ENCODE data around the gene SCGB3A1. TPM values are rescaled to one million over a fixed set of nuclear protein-coding genes. Genes with fewer than 3 reads are reported as not detected.

The SCGB3A1 gene
- total and polyA plus RNA-seq, 2 of the 4 experiments (the other 2 are of a cell fraction) = not detected

GRCh38 chr5:180586204-180586603 lies 5.1 kb downstream of the SCGB3A1 start:
- no peak overlapping the region for H3K4ac ChIP-seq (ENCODE audit: low read depth, low read length)
- no peak overlapping the region for H3K23ac ChIP-seq (ENCODE audit: low read depth, low read length)
- no peak overlapping the region for H2BK15ac ChIP-seq (ENCODE audit: low read depth, low read length)
- in situ Hi-C loops (cut with MboI; ENCODE audit: low sequenced_read_pairs) = no loop called here
- no peak overlapping the region for H4K5ac ChIP-seq (ENCODE audit: low read depth, low read length)
- H3K79me1 ChIP-seq (ENCODE audit: low read depth in 1 of 2, low read length in 2 of 2) = no peaks in the 10 kb centered on the region
- WGBS, 2 experiments (ENCODE audit: extremely low coverage in 2 of 2, insufficient read length in 1 of 2) = no CpG with 5 or more reads among the region's 3 CpGs
- no peak overlapping the region for H3K9ac ChIP-seq (ENCODE audit: low read depth, low read length)
- no TSS peak for BruUV-seq (replicated peaks)
- ChIA-PET POLR2A (ENCODE audit: unreplicated experiment) (no interaction called here), CTCF (no interaction called here)
- ATAC-seq (ENCODE audit: low read depth) (no peak), DNase-seq (no peak)
- H3K9me3 ChIP-seq (ENCODE audit: control insufficient read depth, insufficient read depth, low read length) = no peaks in the 10 kb centered on the region
- H3K36me3 ChIP-seq (ENCODE audit: control insufficient read depth, insufficient read depth, low read length) = no peaks in the 10 kb centered on the region
- no peak overlapping the region for H2AK9ac ChIP-seq (replicated peaks; ENCODE audit: low read depth, low read length, poor library complexity)
- H4K91ac ChIP-seq (ENCODE audit: insufficient read depth, low read depth, low read length) = no peak overlapping the region
- dilution Hi-C loops (cut with HindIII; ENCODE audit: low sequenced_read_pairs, unreplicated experiment) = no loop called here
- no peaks in the 10 kb centered on the region; the same call in 1 of the 2 replicates for H3K4me1 ChIP-seq (ENCODE audit: control insufficient read depth, insufficient read depth, low read length)
- intact Hi-C loops (cut with micrococcal nuclease) = no loop called here
- no peak overlapping the region for H2AFZ ChIP-seq (replicated peaks; ENCODE audit: low read length, poor library complexity)
- no peak overlapping the region for H3K4me2 ChIP-seq (ENCODE audit: low read depth, low read length)
- no peak overlapping the region for H3K14ac ChIP-seq (replicated peaks; ENCODE audit: low read depth, low read length)
- TF ChIP-seq RCOR1 (IDR thresholded peaks at IDR 0.05; ENCODE audit: insufficient replicate concordance, low read length) (no peak), FOS (IDR thresholded peaks at IDR 0.05; ENCODE audit: low read depth, low read length) (no peak), POLR2A (IDR thresholded peaks at IDR 0.05; ENCODE audit: low read depth, low read length) (no peak), MAZ (IDR thresholded peaks at IDR 0.05; ENCODE audit: borderline replicate concordance, low read depth, low read length) (no peak), RAD21 (IDR thresholded peaks at IDR 0.05; ENCODE audit: low read length) (no peak), BHLHE40 (IDR thresholded peaks at IDR 0.05; ENCODE audit: low read depth, low read length) (no peak), RFX5 (IDR thresholded peaks at IDR 0.05; ENCODE audit: low read depth, low read length) (no peak), NFE2L2 (IDR thresholded peaks at IDR 0.05; ENCODE audit: low read depth, low read length) (no peak), MAFK (IDR thresholded peaks at IDR 0.05; ENCODE audit: low read depth, low read length) (no peak), MXI1 (IDR thresholded peaks at IDR 0.05; ENCODE audit: borderline replicate concordance, low read depth, low read length) (no peak), SMC3 (IDR thresholded peaks at IDR 0.05; ENCODE audit: low read depth, low read length) (no peak), CHD1 (IDR thresholded peaks at IDR 0.05; ENCODE audit: low read depth, low read length) (no peak), CEBPB (IDR thresholded peaks at IDR 0.05; ENCODE audit: low read depth, low read length) (no peak)
- TF ChIP-seq, protein P1, sequence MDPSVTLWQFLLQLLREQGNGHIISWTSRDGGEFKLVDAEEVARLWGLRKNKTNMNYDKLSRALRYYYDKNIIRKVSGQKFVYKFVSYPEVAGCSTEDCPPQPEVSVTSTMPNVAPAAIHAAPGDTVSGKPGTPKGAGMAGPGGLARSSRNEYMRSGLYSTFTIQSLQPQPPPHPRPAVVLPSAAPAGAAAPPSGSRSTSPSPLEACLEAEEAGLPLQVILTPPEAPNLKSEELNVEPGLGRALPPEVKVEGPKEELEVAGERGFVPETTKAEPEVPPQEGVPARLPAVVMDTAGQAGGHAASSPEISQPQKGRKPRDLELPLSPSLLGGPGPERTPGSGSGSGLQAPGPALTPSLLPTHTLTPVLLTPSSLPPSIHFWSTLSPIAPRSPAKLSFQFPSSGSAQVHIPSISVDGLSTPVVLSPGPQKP (IDR thresholded peaks at IDR 0.05; ENCODE audit: borderline replicate concordance, low read depth, low read length) = no peak
- TF ChIP-seq, protein P2, sequence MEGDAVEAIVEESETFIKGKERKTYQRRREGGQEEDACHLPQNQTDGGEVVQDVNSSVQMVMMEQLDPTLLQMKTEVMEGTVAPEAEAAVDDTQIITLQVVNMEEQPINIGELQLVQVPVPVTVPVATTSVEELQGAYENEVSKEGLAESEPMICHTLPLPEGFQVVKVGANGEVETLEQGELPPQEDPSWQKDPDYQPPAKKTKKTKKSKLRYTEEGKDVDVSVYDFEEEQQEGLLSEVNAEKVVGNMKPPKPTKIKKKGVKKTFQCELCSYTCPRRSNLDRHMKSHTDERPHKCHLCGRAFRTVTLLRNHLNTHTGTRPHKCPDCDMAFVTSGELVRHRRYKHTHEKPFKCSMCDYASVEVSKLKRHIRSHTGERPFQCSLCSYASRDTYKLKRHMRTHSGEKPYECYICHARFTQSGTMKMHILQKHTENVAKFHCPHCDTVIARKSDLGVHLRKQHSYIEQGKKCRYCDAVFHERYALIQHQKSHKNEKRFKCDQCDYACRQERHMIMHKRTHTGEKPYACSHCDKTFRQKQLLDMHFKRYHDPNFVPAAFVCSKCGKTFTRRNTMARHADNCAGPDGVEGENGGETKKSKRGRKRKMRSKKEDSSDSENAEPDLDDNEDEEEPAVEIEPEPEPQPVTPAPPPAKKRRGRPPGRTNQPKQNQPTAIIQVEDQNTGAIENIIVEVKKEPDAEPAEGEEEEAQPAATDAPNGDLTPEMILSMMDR (conservative IDR thresholded peaks at IDR 0.05; ENCODE audit: low read depth, low read length) = no peak
- TF ChIP-seq, protein P3, sequence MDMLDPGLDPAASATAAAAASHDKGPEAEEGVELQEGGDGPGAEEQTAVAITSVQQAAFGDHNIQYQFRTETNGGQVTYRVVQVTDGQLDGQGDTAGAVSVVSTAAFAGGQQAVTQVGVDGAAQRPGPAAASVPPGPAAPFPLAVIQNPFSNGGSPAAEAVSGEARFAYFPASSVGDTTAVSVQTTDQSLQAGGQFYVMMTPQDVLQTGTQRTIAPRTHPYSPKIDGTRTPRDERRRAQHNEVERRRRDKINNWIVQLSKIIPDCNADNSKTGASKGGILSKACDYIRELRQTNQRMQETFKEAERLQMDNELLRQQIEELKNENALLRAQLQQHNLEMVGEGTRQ (IDR thresholded peaks at IDR 0.05; ENCODE audit: low read depth, low read length) = no peak
- no peak overlapping the region for H3K56ac ChIP-seq (ENCODE audit: extremely low read depth, insufficient read depth, low read length)
- no peak overlapping the region for H2BK5ac ChIP-seq (ENCODE audit: low read depth, low read length, poor library complexity, severe bottlenecking)
- H2BK20ac ChIP-seq (ENCODE audit: low read depth, low read length) = no peak overlapping the region
- no peaks in the 10 kb centered on the region for H4K20me1 ChIP-seq (ENCODE audit: insufficient read depth, low read length)
- no peak overlapping the region for H3K4me3 ChIP-seq (ENCODE audit: insufficient read depth, low read depth, low read length)
- H3K27ac ChIP-seq (ENCODE audit: insufficient read depth, low read length) = no peak overlapping the region
- no peak overlapping the region for H3K18ac ChIP-seq (ENCODE audit: low read depth, low read length)
- no peak overlapping the region for H4K8ac ChIP-seq (ENCODE audit: low read depth in 2 of 2, low read length in 2 of 2)
- no peak overlapping the region for H2BK120ac ChIP-seq (ENCODE audit: low read depth, low read length)
- no peak overlapping the region for H2AK5ac ChIP-seq (ENCODE audit: low read depth, low read length)
- no peaks in the 10 kb centered on the region for H3K9me1 ChIP-seq (ENCODE audit: insufficient read depth, low read length)
- peaks cover 29% of the 10 kb centered on the region for H3K27me3 ChIP-seq (ENCODE audit: control insufficient read depth, insufficient read depth, low read length)
